Naive B cell (primary cell): ENCODE measurements around the gene KCTD3. TPM values are rescaled to one million over a fixed set of nuclear protein-coding genes. Genes with fewer than 3 reads are reported as not detected.

Experiments used
- ATAC-seq, 2 donors: fragments of 150-1000 bp; cut with Tn5 transposase; 2 replicates each; pipeline ENCODE4 v1.10.0; 2021; ENCODE audit warnings: low read depth in 2 of 2, mild to moderate bottlenecking in 2 of 2, moderate library complexity in 2 of 2
- DNase-seq: peaks from one replicate; pipeline ENCODE4 v3.0.0; 2022
- H3K27ac Mint-ChIP-seq, 6 donors: one replicate each; pipeline ENCODE4 v1.8.0; 2020 to 2022; ENCODE audit warnings: mild to moderate bottlenecking in 6 of 6, mixed read lengths in 6 of 6, moderate library complexity in 5 of 6, inconsistent platforms in 2 of 6
- H3K27me3 Mint-ChIP-seq, 3 donors: one replicate each; pipeline ENCODE4 v1.8.0; 2021 to 2022; ENCODE audit warnings: mixed read lengths in 3 of 3, mild to moderate bottlenecking in 1 of 3
- H3K36me3 Mint-ChIP-seq, 2 donors: one replicate each; pipeline ENCODE4 v1.8.0; 2020 to 2022; ENCODE audit warnings: mixed read lengths in 2 of 2, inconsistent platforms in 1 of 2, mild to moderate bottlenecking in 1 of 2
- H3K4me1 Mint-ChIP-seq, 3 donors: one replicate each; pipeline ENCODE4 v1.8.0; 2020 to 2022; ENCODE audit warnings: mixed read lengths in 3 of 3, inconsistent platforms in 1 of 3, mild to moderate bottlenecking in 1 of 3, moderate library complexity in 1 of 3
- H3K4me3 Mint-ChIP-seq, 8 donors: one replicate each; pipeline ENCODE4 v1.8.0; 2020 to 2022; ENCODE audit warnings: mild to moderate bottlenecking in 8 of 8, mixed read lengths in 8 of 8, moderate library complexity in 8 of 8, inconsistent platforms in 2 of 8
- H3K9me3 Mint-ChIP-seq, 7 donors: one replicate each; pipeline ENCODE4 v1.8.0; 2020 to 2022; ENCODE audit warnings: mixed read lengths in 7 of 7, mild to moderate bottlenecking in 5 of 7, inconsistent platforms in 2 of 7, moderate library complexity in 1 of 7
- polyA plus RNA-seq, 6 donors: library from polyadenylated mRNA; unstranded; fragments of 300-500 nt; fragmentation: Illumina TruSeq; gene quantifications; one replicate each; pipeline ENCODE4 v1.2.3, GENCODE V29; 2021; ENCODE audit warnings: low read depth in 6 of 6

KCTD3 gene
- polyA plus RNA-seq, 6 donors from 2014 or later, result 1.9 to 5.6 (median 3.7) TPM

- Mint-ChIP-seq H3K36me3 (peaks cover 10 to 13% of the 10 kb centered on the region in 2 donors), H3K9me3 (peaks cover 0 to 1% (median 0%) of the 10 kb centered on the region in 7 donors), H3K4me3 (no peak overlapping the region), H3K27me3 (no peaks in the 10 kb centered on the region), H3K4me1 (peaks cover 0 to 6% (median 0%) of the 10 kb centered on the region in 3 donors), H3K27ac (no peak overlapping the region)
- DNase-seq (no peak), ATAC-seq (no peak)
These were observed 33.8 kb downstream of the KCTD3 start for GRCh38 chr1:215600867-215601266.

- DNase-seq (no peak), ATAC-seq (no peak)
- Mint-ChIP-seq H3K36me3 (peaks cover 6 to 11% of the 10 kb centered on the region in 2 donors), H3K27ac (no peak overlapping the region), H3K9me3 (peaks cover 0 to 1% (median 0%) of the 10 kb centered on the region in 7 donors), H3K4me1 (peaks cover 0 to 2% (median 0%) of the 10 kb centered on the region in 3 donors), H3K27me3 (no peaks in the 10 kb centered on the region), H3K4me3 (no peak overlapping the region)
These were observed 34.2 kb downstream of the KCTD3 start for GRCh38 chr1:215601276-215601675.

- no peak overlapping the region for H3K27ac Mint-ChIP-seq
- ATAC-seq (no peak), DNase-seq (no peak)
- H3K4me3 Mint-ChIP-seq, result no peak overlapping the region
- H3K4me1 Mint-ChIP-seq, result no peaks in the 10 kb centered on the region
- peaks cover 0 to 6% of the 10 kb centered on the region in 2 donors for H3K36me3 Mint-ChIP-seq
- H3K27me3 Mint-ChIP-seq, result no peaks in the 10 kb centered on the region
- H3K9me3 Mint-ChIP-seq, result peaks cover 0 to 1% (median 0%) of the 10 kb centered on the region in 7 donors
These were observed 36.2 kb downstream of the KCTD3 start for GRCh38 chr1:215603319-215603718.

GRCh38 chr1:215605011-215605621 lies 38.0 kb downstream of the KCTD3 start:
- ATAC-seq (no peak), DNase-seq (no peak)
- H3K27ac Mint-ChIP-seq, result no peak overlapping the region
- no peaks in the 10 kb centered on the region for H3K27me3 Mint-ChIP-seq
- no peaks in the 10 kb centered on the region for H3K4me1 Mint-ChIP-seq
- H3K36me3 Mint-ChIP-seq, result peaks cover 0 to 18% of the 10 kb centered on the region in 2 donors
- H3K9me3 Mint-ChIP-seq, result no peaks in the 10 kb centered on the region
- no peak overlapping the region for H3K4me3 Mint-ChIP-seq

- Mint-ChIP-seq H3K36me3 (peaks cover 0 to 19% of the 10 kb centered on the region in 2 donors), H3K27ac (no peak overlapping the region), H3K4me1 (no peaks in the 10 kb centered on the region), H3K4me3 (no peak overlapping the region), H3K9me3 (no peaks in the 10 kb centered on the region), H3K27me3 (no peaks in the 10 kb centered on the region)
- no peak for DNase-seq
- ATAC-seq, result no peak
These were observed 38.9 kb downstream of the KCTD3 start for GRCh38 chr1:215606036-215606435.

- no peaks in the 10 kb centered on the region for H3K27me3 Mint-ChIP-seq
- H3K36me3 Mint-ChIP-seq, result peaks cover 0 to 19% of the 10 kb centered on the region in 2 donors
- no peaks in the 10 kb centered on the region for H3K4me1 Mint-ChIP-seq
- ATAC-seq (no peak), DNase-seq (no peak)
- H3K27ac Mint-ChIP-seq, result no peak overlapping the region
- no peaks in the 10 kb centered on the region for H3K9me3 Mint-ChIP-seq
- H3K4me3 Mint-ChIP-seq, result no peak overlapping the region
These were observed 39.6 kb downstream of the KCTD3 start for GRCh38 chr1:215606564-215607168.

- DNase-seq, result no peak
- H3K27me3 Mint-ChIP-seq, result no peaks in the 10 kb centered on the region
- no peaks in the 10 kb centered on the region for H3K4me1 Mint-ChIP-seq
- peaks cover 0 to 22% of the 10 kb centered on the region in 2 donors for H3K36me3 Mint-ChIP-seq
- no peak for ATAC-seq
- no peaks in the 10 kb centered on the region for H3K9me3 Mint-ChIP-seq
- no peak overlapping the region for H3K4me3 Mint-ChIP-seq
- H3K27ac Mint-ChIP-seq, result no peak overlapping the region
These were observed 40.3 kb downstream of the KCTD3 start for GRCh38 chr1:215607412-215607811.

GRCh38 chr1:215608646-215609045 lies 41.5 kb downstream of the KCTD3 start:
- H3K27me3 Mint-ChIP-seq, result no peaks in the 10 kb centered on the region
- peaks cover 0 to 31% of the 10 kb centered on the region in 2 donors for H3K36me3 Mint-ChIP-seq
- no peak overlapping the region for H3K4me3 Mint-ChIP-seq
- ATAC-seq (no peak), DNase-seq (no peak)
- no peaks in the 10 kb centered on the region for H3K4me1 Mint-ChIP-seq
- peak overlapping the region in 1 of 6 donors; percentile 31 for H3K27ac Mint-ChIP-seq
- no peaks in the 10 kb centered on the region for H3K9me3 Mint-ChIP-seq

- Mint-ChIP-seq H3K36me3 (peaks cover 0 to 34% of the 10 kb centered on the region in 2 donors), H3K27me3 (no peaks in the 10 kb centered on the region), H3K4me1 (no peaks in the 10 kb centered on the region), H3K27ac (no peak overlapping the region), H3K9me3 (no peaks in the 10 kb centered on the region), H3K4me3 (no peak overlapping the region)
- no peak for DNase-seq
- no peak for ATAC-seq
These were observed 45.3 kb downstream of the KCTD3 start for GRCh38 chr1:215612391-215612790.

GRCh38 chr1:215617979-215618378 lies 50.9 kb downstream of the KCTD3 start:
- Mint-ChIP-seq H3K4me1 (no peaks in the 10 kb centered on the region), H3K4me3 (no peak overlapping the region), H3K36me3 (peaks cover 7 to 30% of the 10 kb centered on the region in 2 donors), H3K27me3 (no peaks in the 10 kb centered on the region), H3K9me3 (no peaks in the 10 kb centered on the region), H3K27ac (no peak overlapping the region)
- ATAC-seq (no peak), DNase-seq (no peak)

GRCh38 chr1:215623162-215623561 lies 56.1 kb downstream of the KCTD3 start:
- no peaks in the 10 kb centered on the region for H3K4me1 Mint-ChIP-seq
- no peak for DNase-seq
- no peaks in the 10 kb centered on the region for H3K9me3 Mint-ChIP-seq
- H3K27ac Mint-ChIP-seq, result no peak overlapping the region
- H3K36me3 Mint-ChIP-seq, result peaks cover 7 to 22% of the 10 kb centered on the region in 2 donors
- H3K27me3 Mint-ChIP-seq, result no peaks in the 10 kb centered on the region
- no peak for ATAC-seq
- H3K4me3 Mint-ChIP-seq, result no peak overlapping the region

GRCh38 chr1:215625949-215626348 lies 58.8 kb downstream of the KCTD3 start:
- H3K9me3 Mint-ChIP-seq, result no peaks in the 10 kb centered on the region
- no peaks in the 10 kb centered on the region for H3K27me3 Mint-ChIP-seq
- H3K4me1 Mint-ChIP-seq, result no peaks in the 10 kb centered on the region
- H3K27ac Mint-ChIP-seq, result no peak overlapping the region
- H3K36me3 Mint-ChIP-seq, result peaks cover 0 to 7% of the 10 kb centered on the region in 2 donors
- H3K4me3 Mint-ChIP-seq, result no peak overlapping the region
- DNase-seq, result no peak
- no peak for ATAC-seq

GRCh38 chr1:215631040-215631439 lies 63.9 kb downstream of the KCTD3 start:
- Mint-ChIP-seq H3K27ac (no peak overlapping the region), H3K4me1 (no peaks in the 10 kb centered on the region), H3K27me3 (peaks cover 0 to 13% (median 5%) of the 10 kb centered on the region in 3 donors), H3K9me3 (no peaks in the 10 kb centered on the region), H3K4me3 (no peak overlapping the region), H3K36me3 (no peaks in the 10 kb centered on the region)
- no peak for ATAC-seq
- DNase-seq, result no peak

- Mint-ChIP-seq H3K4me3 (no peak overlapping the region), H3K9me3 (no peaks in the 10 kb centered on the region), H3K36me3 (no peaks in the 10 kb centered on the region), H3K27me3 (peaks cover 0 to 13% (median 5%) of the 10 kb centered on the region in 3 donors), H3K27ac (no peak overlapping the region), H3K4me1 (no peaks in the 10 kb centered on the region)
- DNase-seq, result no peak
- no peak for ATAC-seq
These were observed 64.4 kb downstream of the KCTD3 start for GRCh38 chr1:215631489-215631888.
